CD4-positive, alpha-beta T cell treated with Interleukin-4 for 1 hour (primary cell): ENCODE measurements around the gene CHCHD6.

Experiments used
- DNase-seq, 2 donors: peaks; one replicate each; pipeline ENCODE4 v3.0.0-alpha.2; 2020 to 2022

Gene CHCHD6

DNA sequence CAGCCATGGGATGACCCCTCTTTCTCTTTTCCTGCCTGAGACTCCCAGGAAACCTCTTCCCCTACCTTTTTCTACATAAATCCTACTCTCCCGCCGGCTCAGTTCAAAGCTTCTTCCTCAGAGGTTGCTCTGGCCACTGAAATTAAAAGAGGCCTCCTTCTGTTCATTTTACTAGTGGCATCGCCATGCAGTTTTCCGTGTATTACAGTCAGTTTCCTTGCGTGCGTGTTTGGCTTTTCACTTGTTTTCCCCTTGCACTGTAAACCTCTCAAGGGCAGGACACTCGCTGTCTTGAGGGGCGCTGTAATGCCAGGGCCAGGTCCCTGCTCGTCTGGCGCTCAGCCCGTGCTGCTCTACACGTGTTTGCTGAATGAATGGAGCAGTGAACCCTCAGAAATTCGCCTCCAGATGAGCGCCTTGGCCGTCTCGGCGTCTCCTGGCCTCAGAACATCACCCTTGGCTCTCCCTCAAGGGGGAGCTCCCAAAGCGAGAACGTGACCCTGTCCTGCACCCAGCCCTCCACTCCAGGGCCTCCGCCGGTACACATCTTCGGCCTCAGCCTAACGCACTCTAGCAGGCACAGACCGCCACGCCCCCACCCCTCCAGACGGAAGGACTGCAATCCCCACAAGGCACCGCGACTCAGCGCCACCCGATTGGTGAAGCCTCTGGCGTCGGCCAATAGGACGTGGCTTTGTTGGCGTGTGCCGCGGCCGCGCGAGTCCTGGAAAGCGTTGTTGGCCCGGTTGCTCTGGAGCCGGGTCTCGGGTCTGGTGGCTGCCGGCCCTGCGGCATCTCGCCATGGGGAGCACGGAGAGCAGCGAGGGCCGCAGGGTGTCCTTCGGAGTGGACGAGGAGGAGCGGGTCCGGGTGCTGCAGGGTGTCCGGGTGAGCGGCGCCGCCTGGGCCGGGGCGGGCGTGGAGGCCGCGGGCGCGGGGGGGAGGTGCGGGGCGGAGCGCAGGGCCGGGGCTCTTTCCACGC, at the start of gene CHCHD6:
Gene CHCHD6 (plus strand): TSS at position 729 of the 982 bp plus-strand sequence. CDS start 73 bp downstream, at position 802.
- DNase-seq, result peak; percentile 95 to 96

- peak; percentile 63 to 68 for DNase-seq
Measured at GRCh38 chr3:126654571-126655383, 49.3 kb upstream of the CHCHD6 start, which contains the start of gene TXNRD3. TXNRD3 (minus strand) TSS chr3:126655124.

- no peak for DNase-seq
Measured at GRCh38 chr3:126655887-126656286, 48.2 kb upstream of the CHCHD6 start.

GRCh38 chr3:126656371-126657134, 47.5 kb upstream of the CHCHD6 start:
- DNase-seq, result no peak

GRCh38 chr3:126657901-126658300, 46.1 kb upstream of the CHCHD6 start:
- DNase-seq, result no peak

DNA sequence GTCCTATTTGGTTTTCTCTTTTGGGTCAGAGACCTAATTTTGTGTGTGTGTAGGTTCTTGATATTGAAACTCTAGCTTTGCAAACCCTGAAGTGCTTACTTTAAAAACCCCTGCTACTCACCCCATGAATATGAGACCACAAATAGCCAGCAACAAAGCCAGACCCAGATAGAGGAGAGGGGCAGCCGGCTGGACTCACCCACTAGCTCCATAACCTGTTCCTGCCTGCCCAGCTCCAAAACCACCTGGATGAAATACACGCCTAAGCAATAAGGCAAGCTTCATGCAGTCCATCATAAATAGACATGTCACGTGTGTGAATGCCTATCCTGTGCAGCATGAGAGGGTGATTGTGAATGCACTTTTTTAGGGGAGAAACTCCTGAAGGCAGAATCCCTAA, 45.5 kb upstream of the CHCHD6 start:
- no peak for DNase-seq

GRCh38 chr3:126659915-126660886, 43.8 kb upstream of the CHCHD6 start:
- DNase-seq, result no peak

GRCh38 chr3:126661532-126662364, 42.3 kb upstream of the CHCHD6 start:
- DNase-seq, result no peak

DNA sequence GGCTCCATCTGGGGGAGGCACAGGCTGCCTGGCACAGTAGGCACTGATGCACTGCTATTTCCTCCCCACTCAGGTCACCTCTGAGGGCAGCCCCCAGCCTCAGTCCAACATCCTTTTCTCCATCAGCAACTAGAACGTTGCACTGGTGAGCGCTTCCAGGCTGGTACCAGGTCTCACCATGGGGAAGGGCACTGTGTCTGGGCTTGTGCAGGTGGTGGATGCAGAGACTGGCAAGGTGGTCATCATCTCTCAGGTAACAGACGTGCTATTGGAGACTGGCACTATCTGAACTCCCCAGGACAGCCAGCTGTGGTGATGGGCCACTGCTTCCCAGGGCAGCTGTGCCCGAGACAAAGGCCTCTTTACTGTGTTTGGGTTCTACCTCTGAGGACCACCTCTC, 40.8 kb upstream of the CHCHD6 start:
- no peak for DNase-seq

DNA sequence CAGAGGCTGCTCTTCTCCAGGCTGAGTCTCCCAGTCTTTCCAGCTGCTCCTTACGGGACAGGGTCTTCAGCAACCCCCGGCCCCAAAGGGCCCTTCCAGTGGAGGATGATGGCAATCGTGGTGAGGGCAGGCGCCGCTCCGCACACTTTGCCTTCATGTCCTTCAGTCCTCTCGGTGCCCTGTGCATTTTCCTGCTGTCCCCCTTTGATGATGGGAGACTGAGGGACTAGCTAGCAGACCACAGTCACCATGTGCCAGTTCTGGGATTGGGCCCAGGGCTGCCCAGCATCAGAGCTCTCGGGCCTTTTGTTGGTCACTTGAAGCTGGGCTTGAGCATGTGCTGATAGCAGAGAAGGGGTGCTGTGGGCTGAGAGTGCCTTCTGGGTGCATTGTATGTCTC, 40.3 kb upstream of the CHCHD6 start:
- DNase-seq, result no peak

GRCh38 chr3:126664591-126665214, 39.3 kb upstream of the CHCHD6 start:
- no peak for DNase-seq

GRCh38 chr3:126665221-126665936, 38.7 kb upstream of the CHCHD6 start:
- no peak for DNase-seq

- no peak for DNase-seq
Measured at GRCh38 chr3:126665959-126666657, 37.9 kb upstream of the CHCHD6 start.

DNA sequence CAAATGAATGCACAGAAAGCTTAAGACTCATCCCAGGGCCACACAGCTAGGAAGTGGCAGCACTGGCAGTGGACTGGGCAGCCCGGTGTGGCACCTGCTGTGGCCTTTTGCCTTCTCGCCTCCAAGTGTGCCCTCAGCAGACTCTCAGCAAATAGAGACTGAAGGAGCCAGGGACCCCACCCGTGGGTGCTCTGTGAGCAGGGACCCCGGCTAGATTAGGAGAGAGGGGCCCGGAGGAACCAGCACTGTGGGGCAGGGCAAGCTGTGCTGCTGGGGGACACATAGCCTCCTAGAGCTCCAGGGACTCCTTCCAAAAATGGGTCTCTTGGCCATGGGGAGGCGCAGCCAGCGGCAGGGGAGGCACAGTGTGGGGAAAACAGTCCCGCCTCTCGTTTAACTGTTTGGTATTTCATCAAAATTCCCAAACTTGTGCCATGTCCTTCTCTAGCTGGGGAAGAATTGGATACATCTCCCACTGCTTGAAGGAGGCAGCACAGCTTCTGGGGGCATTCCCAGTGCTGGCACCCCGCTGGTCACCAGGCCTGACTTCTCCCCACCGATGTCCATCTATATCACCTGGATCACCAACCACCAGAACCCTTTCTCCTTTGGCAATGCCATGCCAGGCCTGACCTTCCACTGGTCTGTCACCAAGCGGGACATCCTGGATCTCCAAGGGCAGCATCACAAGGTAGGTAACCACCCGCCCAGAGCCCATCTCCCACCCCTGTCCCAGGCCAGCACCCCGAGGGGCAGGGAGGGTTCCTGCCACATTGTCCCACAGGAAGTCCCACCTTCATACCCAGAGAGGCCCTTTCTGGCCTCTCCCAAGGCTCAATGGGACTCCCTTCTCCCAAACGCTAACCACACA, 37.1 kb upstream of the CHCHD6 start:
- no peak for DNase-seq

GRCh38 chr3:126667631-126668449, 36.2 kb upstream of the CHCHD6 start:
- no peak for DNase-seq
